Activated CD8-positive, alpha-beta memory T cell treated with anti-CD3 and anti-CD28 coated beads for 24 hours (primary cell): ENCODE data around the gene NCS1.
"Not testable (repeated sequence)": the region's sequence is repeated elsewhere in the genome, so short reads cannot be mapped to it uniquely, and the experiment has no call there.

Experiments used
- DNase-seq: peaks from one replicate; pipeline ENCODE4 v3.0.0-alpha.2; 2020

NCS1 gene

DNA sequence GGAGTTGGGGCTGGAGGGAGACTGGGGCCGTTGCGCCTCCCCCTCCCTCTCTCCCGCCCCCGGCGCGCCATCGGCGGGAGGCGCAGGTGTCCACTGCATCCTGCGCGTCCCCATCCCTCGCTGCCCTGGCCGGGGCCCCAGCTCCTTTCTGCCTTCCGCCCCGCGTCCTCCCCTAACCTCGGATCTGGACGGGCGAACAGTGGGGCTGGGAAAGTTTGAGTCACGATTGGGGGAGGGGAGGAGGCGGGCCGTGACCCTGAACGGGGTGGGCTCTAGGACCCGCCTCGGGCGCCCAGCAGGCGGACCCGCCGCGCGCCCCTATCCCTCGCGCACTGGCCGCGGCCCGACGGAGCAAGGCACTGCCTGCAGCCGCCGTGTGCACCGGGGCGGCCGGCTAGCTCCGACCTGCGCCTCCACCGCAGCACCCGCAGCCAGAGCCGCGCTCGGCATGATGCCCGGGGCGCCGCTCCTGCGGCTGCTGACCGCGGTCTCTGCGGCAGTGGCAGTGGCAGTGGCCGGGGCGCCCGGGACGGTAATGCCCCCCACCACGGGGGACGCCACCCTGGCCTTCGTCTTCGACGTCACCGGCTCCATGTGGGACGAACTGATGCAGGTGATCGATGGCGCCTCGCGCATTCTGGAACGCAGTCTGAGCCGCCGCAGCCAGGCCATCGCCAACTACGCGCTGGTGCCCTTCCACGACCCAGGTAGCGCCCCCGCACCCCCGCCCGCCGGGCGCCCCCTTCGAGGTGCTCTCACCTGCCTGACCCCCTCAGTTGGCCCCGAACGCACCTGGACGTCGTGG is 93.4 kb downstream of the NCS1 start, which contains the start of gene HMCN2:
Gene HMCN2, plus strand, starts transcription at position 330 of the 805 bp plus-strand sequence. Its CDS starts 119 bp downstream, at position 449.
- DNase-seq = no peak

DNA sequence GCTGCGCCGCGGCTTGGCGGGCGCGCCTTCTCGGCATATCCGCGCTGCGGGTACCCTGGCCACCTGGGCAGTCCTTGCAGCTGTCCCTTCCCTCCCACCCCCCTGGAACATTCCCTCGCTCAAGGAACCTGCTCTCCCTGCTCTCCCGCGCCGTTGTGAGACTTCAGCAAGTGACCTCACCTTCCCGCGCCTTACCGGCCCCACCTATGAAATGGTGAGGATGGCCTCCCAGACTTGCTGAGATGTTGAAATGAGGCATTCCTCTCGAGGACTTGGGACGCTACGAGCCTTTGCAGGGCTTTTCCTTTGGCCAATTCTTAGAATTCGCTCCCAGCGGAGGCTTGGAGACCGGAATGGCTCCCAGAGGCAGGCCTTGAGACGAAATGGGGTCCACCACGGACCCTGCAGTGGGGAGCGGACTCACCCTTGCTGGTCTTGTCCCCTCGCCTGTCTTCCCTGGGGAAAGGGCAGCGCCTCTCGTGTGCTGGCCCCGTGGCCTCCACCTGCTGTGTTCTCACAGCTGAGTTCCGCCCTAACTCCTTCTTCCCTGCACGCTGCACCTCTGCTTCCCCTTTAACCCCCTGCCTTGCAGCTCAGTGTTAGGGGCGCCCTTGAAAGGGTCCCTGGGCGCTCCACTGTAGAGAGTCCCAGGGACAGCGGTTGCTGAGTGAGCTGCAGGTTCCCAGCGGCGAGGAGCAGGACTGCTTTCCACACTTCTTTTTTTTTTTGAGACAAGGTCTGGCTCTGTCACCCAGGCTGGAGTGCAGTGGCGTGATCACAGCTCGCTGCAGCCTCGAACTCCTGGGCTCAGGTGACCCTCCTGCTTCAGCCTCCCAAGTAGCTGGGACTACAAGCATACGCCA is 94.3 kb downstream of the NCS1 start:
- peak; percentile 43 for DNase-seq

DNA sequence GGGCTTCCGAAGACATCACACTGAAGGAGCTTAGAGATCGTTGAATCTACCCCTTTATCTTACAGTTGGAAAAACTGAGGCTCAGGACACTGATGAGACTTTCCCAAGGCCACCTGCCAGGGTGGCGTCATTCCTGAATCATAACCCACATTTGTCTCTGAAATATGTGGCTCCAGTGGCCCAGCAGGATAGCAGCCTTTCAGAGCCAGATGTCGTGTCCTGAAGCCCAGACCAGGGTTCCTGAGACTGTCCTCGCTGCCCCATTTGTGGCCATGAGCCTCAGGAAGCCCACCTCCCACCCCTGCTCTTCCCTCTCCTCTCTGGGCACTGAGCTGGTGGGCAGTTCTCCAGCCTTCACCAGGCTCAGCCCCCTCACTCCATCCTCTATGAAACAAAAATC is 95.7 kb downstream of the NCS1 start:
- DNase-seq = peak; percentile 33

DNA sequence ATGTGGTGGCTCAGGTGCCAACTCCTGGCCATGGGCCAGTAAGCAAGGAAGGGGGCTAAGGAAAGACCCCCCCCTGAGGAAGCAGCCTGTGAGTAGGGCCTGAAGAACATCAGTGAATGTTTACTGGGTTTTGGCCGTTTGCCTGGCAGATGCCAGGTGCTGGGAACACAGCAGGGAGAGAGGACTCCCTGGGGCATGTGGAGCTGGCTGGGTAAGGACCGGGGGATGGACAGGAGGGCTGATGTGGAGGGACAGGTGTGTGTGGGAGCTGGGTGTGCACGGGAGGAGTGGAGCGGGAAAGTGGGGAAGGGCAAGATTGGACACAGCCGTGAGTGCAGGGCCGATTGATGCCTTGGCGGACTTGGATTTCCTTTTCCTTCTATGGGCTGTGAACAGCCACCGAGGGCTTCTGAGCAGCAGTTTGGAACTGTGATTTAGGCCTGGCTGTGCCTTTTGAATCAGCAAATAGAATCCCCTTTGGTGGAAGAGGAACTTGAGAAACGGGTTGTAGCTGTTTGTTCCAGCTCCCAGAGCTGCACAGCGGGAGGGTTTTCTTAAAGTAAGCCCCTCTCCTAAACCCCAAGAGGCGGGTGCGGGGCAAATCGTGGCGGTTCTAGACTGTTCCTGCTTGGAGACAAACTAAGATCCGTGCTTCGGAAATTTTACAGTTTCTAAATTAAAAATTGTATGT is 96.5 kb downstream of the NCS1 start:
- DNase-seq = peak; percentile 51

DNA sequence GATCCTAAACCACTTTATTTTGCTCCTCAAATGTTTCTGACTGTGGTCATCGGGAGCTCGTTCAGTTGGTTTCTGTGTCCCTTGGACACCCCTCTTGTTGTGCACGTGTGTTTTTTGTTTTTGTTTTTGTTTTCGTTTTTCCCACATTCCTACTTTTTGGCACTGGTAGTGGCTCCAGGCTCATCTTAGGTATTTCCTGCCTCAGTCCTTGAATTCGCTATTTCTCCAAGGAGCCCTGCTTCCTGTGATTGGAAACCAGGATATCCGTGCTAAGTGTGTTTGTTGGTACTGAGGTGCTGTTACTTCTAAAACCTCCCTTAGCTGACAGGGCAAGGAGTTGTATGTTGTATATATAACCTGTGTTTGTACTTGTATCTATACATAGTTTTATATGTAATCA is 99.3 kb downstream of the NCS1 start:
- no peak for DNase-seq

DNA sequence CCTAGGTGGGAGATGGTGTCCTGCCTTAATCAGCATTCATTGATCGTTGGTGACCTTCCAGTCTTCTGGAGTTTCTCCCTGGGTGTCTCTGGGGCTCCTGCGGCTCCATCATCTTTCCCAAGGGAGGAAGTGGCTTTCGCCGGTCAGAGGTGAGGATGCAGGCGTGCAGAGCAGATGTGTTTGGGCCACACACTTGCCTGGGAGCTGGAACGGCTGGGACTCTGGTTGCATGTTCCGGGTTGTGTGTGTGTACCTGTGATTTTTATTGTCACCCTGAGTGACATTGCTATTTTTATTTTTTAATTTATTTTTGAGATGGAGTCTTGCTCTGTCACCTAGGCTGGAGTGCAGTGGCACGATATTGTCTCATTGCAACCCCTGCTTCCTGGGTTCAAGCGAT is 103.0 kb downstream of the NCS1 start:
- DNase-seq = no peak

DNA sequence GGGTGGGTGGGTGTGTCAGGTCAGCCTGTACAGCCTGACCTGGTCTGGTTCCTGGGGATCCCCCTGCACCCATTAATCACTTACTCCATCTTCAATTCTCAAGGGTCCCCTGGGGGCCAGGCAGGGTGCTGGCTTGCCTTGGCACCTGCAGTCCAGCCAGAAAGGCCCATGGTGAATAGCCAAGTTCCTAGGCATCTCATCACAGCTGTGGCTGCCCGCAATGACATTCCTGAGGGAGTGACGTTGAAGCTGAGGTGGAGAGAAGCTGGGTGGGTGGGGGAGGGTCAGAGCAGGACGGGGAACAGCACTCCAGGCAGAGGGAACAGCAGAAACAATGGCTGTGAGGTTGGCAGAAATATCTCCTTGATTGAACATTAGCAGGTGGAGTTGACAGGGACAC is 103.9 kb downstream of the NCS1 start:
- no peak for DNase-seq

DNA sequence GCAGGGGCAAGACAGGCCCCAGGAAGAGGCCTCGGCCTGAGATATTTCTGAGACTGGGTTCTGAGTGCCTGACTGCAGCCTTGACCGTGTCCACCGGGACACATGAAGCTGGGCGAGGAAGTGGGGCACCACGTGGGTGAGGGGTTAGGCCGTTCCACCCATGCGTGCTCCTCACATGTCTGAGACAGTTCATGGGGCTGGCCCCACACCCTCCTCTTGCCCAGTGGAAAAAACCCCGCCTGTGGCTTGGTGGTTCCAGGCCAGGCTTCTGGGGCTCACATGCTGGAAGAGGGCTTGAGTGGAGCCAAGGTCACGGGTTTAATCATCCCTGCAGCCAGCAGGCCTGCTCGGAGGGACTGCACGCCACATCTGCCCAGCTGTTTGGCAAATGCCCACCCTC is 104.8 kb downstream of the NCS1 start:
- no peak for DNase-seq

DNA sequence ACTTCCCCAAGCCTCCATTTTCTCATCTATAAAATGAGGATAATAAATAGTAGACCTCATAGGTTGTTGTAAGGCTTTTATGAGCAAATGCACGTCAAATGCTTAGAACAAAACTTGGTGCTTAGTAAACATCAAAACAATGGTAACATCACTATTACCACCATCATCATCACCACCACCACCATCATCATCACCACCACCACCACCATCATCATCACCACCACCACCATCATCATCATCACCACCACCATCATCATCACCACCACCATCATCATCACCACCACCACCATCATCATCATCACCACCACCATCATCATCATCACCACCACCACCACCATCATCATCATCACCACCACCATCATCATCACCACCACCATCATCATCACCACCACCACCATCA is 105.3 kb downstream of the NCS1 start:
- not testable (repeated sequence) for DNase-seq

DNA sequence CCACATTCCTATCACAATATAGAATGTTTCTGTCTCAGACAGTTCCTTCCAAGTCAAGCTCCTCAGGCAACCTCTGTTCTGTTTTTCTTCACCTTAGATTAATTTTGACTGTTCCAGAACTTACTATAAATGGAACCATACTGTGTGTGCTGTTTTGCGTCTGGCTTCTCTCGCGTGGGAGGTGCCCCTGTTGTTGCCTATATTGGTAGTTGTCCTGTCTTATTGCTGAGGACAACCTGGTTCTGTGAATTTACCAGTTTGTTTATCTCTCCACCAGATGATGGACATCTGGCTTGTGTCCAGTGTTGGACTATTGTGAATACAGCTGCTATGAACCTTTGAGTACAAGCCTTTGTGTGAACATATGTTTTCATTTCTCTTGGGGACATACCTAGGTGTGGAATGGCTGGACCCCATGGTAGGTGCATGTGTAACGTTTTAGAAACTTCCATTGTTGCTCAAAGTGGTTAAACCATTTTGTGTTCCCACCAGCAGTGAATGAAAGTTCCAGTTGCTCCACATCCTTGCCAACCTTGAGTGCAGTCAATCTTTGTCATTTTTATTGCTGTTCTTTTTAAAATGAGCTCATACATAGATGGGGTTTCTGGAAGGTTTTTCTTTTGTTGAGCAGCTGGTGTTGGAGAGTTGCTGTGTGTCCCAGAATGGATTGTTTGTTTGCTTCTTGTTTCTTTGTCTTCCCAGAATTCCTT is 111.5 kb downstream of the NCS1 start:
- DNase-seq = no peak

DNA sequence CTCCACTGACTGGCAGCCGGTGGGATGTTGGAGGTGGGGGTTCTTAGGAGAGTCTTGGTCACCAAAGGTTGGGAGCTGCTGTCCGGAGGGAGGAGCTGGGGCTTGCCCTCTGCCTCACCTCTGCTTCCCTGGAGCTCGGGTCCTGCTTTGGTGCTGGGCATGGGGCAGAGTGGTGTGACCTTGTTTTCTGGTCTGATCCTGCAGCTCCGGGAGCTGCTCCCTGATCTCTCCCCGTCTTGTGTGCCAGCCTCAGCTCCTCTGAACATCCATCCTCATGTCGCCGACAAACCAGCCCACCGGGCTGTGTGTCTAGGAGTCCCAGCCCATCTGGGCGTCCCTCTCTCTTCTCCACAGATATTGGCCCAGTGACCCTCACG is 112.0 kb downstream of the NCS1 start:
- no peak for DNase-seq

DNA sequence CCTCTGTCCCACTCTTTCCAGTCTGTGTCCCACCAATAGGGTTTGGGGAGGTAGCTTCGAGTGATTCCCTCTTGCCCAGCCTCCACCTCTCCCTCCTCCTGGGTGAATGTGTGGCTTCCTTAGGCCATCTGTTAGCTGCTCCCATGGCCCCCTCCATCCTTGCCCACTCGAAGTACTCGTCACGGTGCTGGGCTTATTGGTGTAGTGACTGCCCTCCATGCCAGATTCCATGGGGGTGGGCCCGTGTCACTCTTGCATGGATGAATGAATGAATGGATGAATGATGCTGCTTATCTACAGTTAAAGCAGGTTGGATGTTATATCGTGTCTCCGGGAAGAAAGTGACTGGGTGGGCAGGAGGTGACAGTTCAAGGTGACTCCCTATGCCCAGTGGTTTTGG is 112.5 kb downstream of the NCS1 start:
- no peak for DNase-seq

DNA sequence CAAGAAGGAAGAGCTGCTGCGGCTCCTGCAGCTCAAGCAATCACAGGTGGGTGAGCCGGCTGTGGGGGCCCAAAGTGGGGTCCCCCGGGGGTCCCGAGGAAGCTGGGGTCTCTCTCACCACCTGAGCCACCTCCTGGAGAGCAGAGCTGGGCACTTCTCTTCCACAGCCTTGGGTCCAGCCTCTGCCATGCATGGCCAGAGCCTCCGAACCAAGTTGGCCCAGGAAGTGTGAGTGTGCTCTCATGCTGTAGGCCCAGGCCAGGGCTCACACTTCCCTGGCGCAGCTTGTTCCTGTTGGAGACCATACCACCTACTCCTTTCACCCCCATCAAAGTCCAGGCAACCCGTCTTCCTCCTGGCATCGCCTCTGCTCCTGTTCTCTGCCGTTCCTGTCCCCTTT is 113.1 kb downstream of the NCS1 start:
- DNase-seq = no peak

DNA sequence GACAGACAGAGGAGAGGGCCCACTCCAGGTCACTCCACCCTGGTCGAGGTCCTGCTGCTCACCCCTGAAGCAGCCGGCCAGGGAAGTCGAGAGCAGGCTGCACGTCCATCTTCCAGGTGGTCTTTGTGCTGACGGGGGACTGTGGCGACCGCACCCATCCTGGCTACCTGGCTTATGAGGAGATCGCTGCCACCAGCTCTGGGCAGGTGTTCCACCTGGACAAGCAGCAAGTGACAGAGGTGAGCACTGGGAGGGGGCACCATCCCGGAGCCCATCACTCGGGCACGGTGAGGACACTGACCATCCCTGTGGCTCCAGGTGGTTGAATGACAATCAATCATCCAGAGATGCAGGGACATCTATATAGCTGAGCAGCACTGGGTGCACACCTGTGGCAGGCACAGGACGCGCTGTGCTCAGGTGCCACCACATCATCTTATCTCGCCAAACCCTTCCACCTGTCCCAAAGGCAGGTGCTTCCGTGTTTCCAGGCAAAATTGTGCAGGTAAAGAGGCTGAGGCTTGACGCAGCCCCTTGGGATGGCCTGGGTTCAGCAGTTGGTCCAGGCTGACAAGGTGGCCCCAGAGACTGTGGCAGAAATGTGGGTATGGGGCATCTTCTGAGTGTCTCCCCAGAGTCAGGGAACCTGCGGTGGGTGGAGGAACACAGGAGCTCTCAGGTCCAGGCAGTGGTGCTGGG is 114.0 kb downstream of the NCS1 start:
- DNase-seq = no peak
